ENCODE data around the gene SLC2A2.

The SLC2A2 gene

DNA sequence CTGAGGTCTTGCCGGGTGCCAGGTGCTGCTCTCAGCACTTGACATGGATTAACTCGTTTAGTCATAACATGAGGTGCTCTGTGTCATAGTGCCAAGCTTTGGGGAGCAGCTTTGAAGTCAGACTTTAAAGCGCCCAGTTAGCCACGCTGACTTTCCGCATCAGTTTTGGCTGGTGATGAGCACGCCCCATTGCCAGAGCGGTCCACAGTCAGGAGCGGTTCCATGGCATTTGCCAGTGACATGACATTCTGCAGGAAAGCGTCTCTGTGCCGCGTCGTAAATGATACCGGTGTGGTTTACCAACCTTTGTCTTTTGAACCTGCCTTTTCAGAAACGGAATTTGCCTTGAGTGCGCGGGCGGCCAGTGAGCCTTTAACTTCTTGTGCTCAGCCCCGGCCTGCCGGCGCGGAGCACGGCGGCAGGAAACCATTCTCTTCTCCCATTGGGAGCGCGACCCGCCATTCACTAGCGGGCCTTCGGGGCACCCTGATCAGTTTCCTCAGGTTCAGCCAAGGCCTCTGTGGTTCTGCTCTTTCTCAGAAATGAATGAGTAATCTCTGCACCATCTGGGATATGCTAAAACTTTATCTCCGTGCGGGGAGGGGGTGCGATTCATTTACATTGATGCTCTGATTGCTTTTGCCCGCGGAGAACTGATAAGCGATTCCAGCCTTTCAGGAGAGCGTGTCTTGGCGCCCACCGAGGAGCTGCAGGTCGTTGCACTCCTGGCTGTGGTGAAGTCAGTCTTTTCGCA lies 1.7 kb upstream of the SLC2A2 start:
- DNase-seq = no peak

DNA sequence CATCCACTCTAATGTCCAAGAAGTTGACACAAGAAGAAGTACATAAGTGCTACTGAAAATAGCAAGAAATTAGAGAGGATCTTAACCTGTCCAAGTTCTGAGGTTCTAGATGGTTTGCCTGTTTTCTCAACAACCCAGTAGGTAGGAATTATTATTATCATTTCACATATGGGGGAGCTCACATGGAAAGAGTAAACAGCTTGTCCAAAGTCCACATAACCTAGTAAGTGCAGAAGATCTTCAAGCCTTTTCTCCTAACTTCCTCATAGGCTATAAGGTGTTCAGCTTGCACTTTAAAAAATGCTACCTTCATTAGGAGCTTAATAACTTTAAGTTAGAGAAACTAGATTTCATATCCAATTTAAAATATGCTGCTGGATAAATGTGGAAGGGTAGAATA lies 3.0 kb downstream of the SLC2A2 start:
- no peak for DNase-seq

DNA sequence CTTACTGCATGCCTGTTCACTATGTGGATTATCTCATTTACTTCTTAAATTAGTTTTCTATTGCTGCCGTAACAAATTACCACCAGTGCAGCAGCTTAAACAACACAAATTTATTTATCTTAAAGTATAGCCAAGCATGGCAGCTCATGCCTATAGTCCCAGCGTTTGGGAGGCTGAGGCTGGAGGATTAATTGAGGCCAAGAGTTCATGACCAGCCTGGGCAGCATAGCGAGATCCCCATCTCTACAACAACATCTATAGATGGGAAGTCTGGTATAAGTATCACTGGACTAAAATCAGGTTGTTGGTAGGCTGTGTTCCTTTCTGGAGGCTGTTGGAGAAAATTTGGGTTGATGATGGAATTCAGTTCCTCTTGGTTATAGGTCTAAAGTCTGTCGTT lies 5.1 kb downstream of the SLC2A2 start:
- no peak for DNase-seq

DNA sequence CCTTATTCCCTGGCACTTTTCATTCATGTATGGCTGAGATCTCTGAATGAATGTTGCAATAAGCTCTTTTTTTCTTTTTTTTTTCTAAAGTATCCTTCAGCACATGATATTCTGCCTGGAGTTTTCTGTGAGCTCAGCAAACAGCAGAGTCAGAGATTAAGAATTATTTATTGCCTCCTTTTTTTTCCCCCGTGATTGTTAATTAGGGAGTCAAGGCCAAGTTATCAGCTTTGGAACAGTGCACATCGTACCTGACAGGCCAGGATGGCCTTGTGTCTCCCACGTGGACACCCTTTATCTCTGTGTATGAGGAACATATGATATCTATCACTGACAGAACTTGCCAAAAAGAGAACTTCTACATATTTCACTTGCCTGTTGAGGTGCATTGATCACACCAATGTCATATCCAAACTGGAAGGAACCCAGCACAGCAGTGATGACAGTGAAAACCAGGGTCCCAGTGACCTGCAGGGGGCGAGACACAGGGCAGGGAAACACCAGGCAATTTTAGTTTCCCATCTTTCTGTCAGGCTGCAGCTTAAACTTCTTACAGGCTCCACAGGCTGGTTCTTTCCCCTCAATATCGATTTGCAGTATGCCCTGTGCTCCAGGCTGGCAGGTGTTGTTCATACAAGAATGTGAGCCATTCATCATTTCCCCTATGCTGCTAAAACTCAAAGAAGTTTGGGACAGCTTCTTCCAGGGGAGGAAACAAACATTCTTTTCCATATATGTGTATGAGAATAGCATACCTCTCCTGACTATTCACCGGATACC lies 8.2 kb downstream of the SLC2A2 start:
- no peak for DNase-seq

DNA sequence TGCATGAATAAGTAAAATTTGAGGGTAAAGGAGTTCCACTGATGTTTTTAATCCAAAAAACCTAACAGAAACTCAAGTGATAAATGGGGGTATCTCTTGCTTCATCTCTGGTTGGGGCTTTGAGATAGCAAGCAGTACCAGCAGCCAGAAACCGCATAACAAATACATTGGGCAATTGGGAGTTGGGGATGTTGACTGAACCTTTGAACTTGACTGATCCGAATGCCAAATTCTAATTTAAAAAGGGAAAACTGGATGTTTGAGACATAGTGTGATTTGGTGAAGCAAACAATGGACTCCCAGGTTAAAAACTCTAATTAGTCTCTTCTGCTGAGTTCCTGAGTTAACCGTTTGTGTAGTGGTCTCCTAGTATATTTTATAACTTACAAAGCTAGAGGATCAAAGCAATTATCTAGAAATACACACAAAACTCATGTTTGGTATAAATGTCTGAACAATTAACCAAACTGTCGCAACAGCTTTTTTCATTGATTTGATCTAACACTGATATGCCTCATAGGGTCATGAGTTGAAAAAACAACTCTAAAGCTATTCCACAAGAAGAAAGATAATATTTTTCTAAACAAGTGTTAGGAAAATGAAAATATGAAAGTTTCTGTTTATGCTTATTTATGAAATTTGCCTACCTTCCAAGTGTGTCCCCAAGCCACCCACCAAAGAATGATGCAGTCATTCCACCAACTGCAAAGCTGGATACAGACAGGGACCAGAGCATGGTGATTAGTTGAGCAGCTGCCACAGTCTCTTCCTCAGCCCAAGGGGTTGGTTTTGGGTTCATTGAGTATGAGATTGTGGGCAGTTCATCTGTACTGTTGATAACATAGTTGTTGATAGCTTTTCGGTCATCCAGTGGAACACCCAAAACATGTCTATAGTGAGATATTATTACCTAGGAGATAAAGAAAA lies 12.4 kb downstream of the SLC2A2 start:
- DNase-seq = no peak

DNA sequence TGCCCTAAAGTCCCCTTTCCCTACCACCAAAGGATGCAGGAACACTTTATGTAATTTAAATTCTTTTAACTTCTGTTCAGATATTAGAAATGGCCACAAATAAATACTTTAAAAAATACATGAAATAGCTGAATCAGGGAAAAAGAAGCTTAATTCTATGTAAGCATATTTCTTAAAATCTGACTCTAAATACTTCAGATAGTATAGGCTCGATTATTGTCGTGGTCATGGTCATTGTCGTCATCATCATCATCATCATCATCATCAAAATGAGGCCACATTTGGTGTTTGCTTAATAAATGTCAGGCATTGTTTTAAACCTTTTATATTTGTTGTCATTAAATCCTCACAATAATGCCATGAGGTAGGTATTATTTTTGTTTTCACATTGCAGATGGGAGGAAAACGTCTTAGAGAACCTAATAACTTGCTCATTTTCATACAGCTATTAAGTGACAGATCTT lies 14.6 kb downstream of the SLC2A2 start:
- no peak for DNase-seq

DNA sequence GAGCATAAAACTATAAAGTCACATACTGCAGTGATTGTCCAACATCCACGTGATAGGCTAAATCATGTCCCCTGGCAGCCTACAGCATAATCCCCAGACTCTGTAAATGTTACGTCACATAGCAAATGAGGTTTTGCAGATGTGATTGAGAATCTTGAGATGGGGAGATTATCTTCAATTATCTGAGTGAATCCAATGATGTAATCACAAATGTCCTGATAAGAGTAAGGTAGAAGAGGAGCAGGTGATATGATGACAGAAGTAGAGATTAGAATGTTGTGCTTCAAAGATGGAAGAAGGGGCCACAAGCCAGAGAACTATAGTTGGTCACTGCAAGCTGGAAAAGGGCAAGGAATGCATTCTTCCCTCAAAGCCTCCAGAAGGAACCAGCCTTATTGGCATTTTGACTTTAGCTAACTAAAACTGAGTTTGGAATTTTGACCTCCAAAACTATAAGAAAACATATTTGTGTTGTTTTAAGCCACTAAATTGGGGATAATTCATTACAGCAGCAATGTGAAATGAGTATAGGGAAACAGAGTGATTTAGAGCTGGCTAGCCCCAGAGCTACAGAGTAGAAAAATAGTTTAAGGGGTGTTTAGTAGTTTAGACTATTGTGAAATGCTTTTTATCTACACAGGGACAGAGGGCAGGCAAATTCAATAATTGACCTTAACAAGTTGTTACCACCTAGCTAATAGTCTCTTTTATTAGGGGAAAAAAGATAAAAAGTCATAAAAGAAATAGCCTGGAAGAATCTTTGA lies 15.2 kb downstream of the SLC2A2 start:
- no peak for DNase-seq

DNA sequence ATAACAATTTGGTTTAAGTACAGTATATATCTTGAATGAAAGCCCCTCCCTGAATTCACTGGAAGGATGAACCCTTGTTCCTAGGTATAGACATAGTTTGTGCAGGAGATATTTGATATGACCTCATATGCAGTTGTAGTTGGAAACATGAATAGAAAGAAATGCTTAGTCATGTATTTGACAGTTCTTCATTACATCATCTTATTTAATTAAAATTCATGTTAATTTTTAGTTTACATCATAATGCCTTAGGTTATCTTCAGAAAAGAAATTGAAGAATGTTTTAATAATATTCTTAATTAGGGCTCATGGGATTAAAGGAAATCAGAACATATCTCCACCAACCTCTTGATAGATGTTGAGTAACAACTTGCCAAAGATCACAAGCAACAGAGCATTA lies 19.2 kb downstream of the SLC2A2 start:
- no peak for DNase-seq

DNA sequence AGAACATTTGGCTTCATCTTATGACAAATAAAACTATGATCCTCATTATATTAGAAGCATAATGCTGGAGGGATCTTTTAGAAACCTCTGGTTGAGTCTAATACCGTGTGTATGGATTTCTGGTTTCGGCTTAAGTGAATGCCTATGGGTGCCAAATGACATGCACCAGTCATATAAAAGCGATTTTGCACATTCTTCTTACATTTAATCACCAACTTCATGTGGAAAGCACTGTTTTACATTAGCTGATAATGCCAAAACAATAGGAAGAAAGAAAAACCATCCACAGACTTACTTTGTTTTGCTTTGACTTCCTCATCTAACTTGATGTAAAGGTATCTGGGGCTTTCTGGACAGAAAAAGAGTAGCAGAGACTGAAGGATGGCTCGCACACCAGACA lies 20.9 kb downstream of the SLC2A2 start:
- DNase-seq = no peak

DNA sequence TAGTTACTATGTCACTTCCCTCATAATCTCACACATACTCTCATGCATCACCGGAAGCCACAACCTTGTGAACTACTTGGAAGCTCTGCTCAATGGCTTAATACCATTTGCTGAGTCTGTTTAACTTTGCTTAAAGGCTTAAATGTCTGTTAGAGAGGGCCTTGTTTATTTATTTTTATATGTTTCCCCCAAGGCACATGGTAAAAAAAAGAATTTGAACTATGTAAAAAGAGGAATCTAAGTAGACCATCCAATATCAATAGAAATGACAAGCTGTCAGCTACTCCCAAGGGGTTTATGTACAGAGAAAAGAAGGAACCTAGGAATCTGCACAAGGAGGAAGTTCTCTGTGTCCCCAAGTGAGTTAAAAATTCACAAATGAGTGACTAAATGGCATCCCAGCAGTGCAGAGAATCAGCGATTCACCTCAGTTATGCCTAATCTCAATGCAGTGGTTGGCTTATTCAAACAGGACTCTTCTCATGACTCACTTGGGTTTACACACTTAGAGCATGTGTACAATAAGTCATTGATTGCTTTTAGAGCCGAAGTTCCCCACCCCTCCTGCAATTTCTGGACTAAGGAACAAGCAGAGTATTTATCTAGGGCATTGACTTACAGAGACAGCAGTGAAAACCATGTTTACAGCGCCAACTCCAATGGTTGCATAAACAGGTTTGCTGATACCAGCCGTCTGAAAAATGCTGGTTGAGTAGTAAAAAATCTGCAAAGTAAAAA lies 24.4 kb downstream of the SLC2A2 start:
- no peak for DNase-seq

DNA sequence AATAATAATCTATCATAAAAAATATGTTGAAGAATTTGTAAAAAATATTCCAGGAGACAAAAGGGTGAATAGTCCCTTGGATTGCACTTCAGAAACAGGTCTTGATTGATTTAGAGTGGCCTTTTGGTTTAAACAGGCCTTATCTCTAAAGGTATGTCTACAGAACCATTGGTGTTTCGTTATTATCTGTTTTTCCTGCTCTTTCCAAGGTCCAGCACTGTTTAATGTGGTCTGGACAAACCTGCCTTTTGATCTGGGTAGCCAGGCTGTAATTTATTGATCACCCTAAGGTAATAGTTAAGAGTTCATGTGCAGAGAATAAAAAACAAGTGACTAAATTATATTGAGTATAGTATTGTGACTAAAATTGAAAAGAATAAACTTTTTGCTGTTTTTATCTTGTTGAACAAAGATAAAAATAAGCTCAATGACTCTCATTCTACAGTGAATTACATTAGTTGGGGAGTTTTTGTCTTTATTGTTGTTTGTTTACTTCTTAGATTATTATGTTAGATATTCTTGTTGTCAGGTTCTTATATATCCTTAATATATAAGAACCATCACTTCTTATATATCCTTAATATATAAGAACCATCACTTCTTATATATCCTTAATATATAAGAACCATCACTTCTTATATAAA lies 25.1 kb downstream of the SLC2A2 start:
- no peak for DNase-seq

DNA sequence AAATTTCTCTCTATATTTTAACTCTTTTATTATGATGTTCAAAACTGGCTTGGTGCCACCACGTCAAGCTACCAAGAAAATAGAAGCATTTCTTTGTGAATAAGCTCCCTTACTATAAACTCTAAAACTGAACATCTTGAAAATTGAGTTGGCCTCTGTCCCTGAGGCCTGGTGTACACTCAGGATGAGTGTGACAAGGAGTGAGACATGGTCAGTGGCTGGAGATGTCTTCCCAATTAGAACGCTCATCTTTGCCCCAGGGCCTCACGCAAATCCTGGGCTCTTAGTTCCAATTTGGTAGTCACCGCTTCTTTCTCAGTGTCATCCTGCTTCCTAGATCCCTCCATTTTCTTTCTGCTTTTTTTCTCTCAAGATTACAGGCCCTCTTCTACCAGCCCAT lies 26.2 kb downstream of the SLC2A2 start:
- no peak for DNase-seq

DNA sequence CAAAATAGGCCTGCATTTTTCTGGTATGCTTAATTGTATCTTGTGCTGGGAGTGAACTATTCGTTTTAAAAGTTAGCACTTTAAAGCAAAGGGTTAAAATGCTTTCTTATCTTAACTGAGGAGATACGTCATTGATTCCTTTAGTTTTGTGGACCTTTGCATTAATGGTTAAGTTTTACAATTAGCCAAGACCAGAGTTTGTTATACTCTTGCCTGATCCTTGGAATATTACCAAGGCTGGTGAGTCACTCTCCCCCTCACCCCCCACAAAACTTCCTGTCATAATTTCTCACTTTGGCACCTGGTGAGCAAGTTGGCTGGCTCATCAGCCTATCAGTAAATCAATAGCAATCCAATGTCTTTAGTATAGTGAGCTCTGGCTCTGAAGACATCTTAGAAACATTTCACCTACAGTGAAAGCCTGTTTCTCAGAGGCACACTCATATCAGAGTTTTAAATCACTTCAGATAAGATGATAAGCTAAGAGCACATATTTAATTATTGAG lies 26.7 kb downstream of the SLC2A2 start:
- no peak for DNase-seq

DNA sequence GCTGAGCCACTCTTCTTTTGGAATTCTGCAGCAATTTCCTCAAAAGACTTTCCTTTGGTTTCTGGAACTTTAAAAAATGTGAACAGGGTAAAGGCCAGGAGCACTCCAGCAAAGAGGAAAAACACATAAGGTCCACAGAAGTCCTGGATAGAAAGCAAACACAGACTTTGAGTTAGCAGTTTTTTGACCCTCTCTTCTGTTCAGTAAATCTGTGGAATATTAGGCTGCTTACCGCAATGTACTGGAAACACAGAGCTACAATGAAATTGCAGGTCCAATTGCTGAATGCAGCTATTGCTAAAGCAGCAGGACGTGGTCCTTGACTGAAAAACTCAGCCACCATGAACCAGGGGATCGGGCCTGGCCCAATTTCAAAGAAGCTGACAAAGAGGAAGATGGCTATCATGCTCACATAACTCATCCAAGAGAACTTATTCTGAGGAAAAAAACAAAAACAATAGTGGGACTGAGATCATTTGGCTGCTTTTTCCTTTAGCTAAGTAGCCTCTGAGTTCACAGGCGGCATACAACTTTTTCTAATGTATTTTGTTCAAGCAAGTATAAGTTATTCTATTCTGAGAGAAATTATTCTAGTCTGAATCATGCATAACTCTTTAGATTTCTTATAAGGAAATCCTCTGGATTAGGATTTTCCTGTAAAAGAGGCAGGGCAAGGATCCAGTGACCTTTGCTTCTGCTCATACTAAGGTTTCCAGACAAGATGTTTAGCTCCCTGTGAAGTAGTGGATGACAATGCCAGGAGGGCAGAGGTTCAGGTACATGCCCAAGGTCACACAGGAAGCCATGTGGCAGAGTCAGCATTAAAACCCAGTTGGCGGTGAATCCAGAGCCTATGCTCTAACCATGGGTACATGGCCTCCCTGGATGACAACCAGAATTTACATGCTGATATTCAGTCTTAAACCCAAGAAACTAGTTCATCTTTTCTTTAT lies 28.3 kb downstream of the SLC2A2 start:
- no peak for DNase-seq

DNA sequence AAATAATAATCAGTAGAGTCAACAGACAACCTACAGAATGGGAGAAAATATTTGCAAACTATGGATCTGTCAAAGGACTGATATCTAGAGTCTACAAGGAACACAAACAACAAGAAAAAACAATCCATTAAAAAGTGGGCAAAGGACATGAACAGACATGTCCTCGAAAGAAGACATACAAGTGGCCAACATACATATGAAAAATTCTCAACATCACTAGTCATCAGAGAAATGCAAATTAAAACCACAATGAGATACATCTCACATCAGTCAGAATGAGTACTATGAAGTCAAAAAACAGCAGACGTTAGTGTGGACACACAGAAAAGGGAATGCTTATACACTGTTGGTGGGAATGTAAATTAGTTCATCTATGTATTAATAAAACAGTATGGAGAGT lies 33.7 kb downstream of the SLC2A2 start:
- no peak for DNase-seq

DNA sequence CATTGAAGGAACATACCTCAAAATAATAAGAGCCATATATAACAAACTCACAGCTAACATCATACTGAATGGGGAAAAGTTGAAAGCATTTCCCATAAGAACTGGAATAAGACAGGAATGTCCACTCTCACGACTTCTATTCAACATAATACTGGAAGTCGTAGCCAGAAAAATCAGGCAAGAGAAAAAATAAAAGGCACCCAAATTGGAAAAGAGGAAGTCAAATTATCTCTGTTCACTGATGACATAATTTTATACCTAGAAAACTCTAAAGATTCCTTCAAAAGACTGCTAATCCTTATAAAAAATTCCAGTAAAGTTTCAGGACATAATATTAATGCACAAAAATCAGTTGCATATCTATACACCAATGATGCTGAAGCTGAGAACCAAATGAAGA lies 34.9 kb downstream of the SLC2A2 start:
- DNase-seq = no peak

DNA sequence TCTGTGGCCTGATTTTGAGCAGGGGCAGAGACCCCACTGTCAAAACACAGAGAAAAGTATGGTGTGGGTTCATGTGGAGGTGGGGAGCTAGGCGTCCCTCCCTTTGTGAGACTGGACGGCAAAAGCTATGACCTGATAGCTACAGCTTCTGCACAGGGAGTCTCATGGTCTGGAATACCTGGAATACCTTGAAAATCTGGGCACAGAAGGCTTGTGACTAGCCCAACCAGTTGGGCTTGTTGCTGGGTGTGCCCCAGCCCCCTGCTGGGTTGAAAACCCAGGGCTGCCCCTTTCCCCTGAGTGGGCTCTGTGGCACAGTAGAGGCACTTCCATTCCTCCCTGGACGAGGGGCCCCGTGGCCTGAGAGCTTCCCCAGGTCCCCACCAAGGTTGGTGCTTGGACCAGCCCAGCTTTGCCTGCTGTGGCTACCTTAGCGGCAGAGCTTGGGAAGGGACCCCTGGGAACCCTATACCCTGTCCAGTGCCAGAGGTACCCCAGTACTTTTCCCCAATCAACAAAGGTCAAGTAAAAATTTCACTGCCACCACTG lies 37.3 kb downstream of the SLC2A2 start:
- DNase-seq = no peak

DNA sequence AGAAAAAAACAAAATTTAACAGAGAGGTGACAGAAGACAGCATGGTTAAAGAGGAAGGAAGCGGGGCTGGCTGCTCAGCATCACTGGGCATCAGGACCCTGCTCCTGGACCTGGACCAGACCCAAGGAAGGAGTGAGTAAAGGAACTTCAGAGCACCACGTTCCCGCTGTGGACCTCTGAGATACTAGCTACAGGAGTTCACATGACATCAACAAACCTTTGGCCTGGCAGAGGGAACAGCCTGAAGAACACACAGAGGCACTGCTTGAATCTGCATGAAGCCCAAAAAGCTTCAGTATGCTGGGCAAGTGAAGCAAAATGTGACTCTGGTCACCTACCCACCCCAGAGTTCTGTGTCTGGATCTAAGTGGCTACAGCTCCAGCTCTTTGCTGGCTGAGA lies 38.1 kb downstream of the SLC2A2 start:
- no peak for DNase-seq

DNA sequence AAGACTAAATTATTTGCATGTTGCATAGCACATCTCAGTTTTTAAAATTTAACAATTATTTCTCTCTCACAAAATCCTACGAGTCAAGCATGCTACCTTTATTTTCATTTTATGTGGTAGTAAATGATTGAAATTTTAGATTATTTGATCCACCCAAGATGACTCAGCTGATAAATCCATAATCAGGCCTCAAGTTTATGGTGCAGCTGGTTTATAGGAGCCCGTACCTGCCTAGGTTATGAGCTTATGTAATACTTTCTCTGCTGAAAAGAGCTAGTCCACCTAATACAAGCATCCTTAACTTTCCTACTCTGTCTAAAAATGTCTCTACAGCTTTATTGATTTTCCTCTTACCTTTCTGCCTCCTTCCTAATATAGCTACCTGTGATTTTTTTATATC lies 41.2 kb downstream of the SLC2A2 start:
- DNase-seq = no peak

DNA sequence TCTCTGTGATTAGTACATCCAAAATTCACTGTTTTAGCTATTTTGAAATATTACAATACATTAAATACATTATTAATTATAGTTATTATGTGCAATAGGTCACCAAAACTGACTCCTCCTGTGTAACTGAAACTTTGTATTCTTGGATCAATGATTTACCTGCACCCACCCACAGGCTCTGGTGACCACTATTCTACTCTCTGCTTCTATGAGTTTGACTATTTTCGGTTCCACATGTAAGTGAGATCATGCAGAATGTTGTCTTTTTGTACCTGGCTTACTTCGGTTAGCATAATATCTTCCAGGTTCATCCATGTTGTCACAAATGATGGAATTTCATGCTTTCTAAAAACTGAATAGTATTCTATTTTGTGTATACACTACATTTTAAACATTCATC lies 43.8 kb downstream of the SLC2A2 start:
- DNase-seq = no peak

Data from NCI-H2029 treated with DMSO at 0.1 percent for 48 hours (cell line).